IMR-90 (cell line): ENCODE data around the gene CRISPLD2. TPM values are rescaled to one million over a fixed set of nuclear protein-coding genes. Genes with fewer than 3 reads are reported as not detected.
"Not testable (repeated sequence)": the region's sequence is repeated elsewhere in the genome, so short reads cannot be mapped to it uniquely, and the experiment has no call there.

Source experiments
- ATAC-seq: fragments of 200-7000 bp; cut with Tn5 transposase; 2 replicates; pipeline ENCODE4 v1.9.1; 2020; ENCODE audit warnings: low read depth, mild to moderate bottlenecking, moderate library complexity
- BruUV-seq: library from RNA; stranded (reverse); fragments of 400-500 nt; replicated peaks from 2 replicates; lab custom pipeline; 2021; lab: Mats Ljungman, UMichigan
- CTCF ChIA-PET: fragments of 300-600 bp; formaldehyde crosslinking; extraction: SDS; loops from one replicate; lab custom pipeline; 2021; ENCODE audit warnings: antibody characterized with exemption; lab: Yijun Ruan, JAX
- POLR2A ChIA-PET: fragments of 300-600 bp; sonication (Branson Sonifier 250); formaldehyde crosslinking; loops from one replicate; lab custom pipeline; 2022; ENCODE audit warnings: antibody characterized with exemption; ENCODE audit not compliant: unreplicated experiment; lab: Charles Lee
- DNase-seq: peaks from one replicate; pipeline ENCODE4 v3.0.0; 2013
- H2AFZ ChIP-seq: replicated peaks from 2 replicates; pipeline ENCODE3; 2013; ENCODE audit warnings: low read length, mild to moderate bottlenecking; ENCODE audit not compliant: poor library complexity
- H2AK5ac ChIP-seq: 2 replicates; pipeline ENCODE4 v1.6.1; 2013; ENCODE audit warnings: low read depth, low read length, inconsistent platforms
- H2AK9ac ChIP-seq: replicated peaks from 2 replicates; pipeline ENCODE3; 2013; ENCODE audit warnings: mild to moderate bottlenecking, low read depth, low read length, moderate library complexity; ENCODE audit not compliant: poor library complexity
- H2BK120ac ChIP-seq: 2 replicates; pipeline ENCODE4 v1.6.1; 2013; ENCODE audit warnings: low read depth, low read length, inconsistent platforms
- H2BK15ac ChIP-seq: 3 replicates; pipeline ENCODE4 v1.6.1; 2013; ENCODE audit warnings: low read depth, low read length, inconsistent platforms
- H2BK20ac ChIP-seq: 2 replicates; pipeline ENCODE4 v1.6.1; 2013; ENCODE audit warnings: low read depth, mild to moderate bottlenecking, inconsistent platforms, low read length, moderate library complexity
- H2BK5ac ChIP-seq: 2 replicates; pipeline ENCODE4 v1.6.1; 2013; ENCODE audit warnings: mild to moderate bottlenecking, low read depth, low read length, inconsistent platforms; ENCODE audit not compliant: poor library complexity, severe bottlenecking
- H3K14ac ChIP-seq: replicated peaks from 2 replicates; pipeline ENCODE4 v1.6.1; 2013; ENCODE audit warnings: low read depth, low read length, inconsistent platforms
- H3K18ac ChIP-seq: 2 replicates; pipeline ENCODE4 v1.6.1; 2013; ENCODE audit warnings: low read depth, low read length, control low read depth
- H3K23ac ChIP-seq: 2 replicates; pipeline ENCODE4 v1.6.1; 2013; ENCODE audit warnings: low read depth, low read length, inconsistent platforms
- H3K27ac ChIP-seq: 2 replicates; pipeline ENCODE4 v1.5.1; 2013; ENCODE audit warnings: mild to moderate bottlenecking, control low read depth, low read length; ENCODE audit not compliant: insufficient read depth
- H3K27me3 ChIP-seq: 2 replicates; pipeline ENCODE4 v1.6.1; 2013; ENCODE audit warnings: low read length; ENCODE audit not compliant: control insufficient read depth, insufficient read depth
- H3K36me3 ChIP-seq: 2 replicates; pipeline ENCODE4 v1.6.1; 2013; ENCODE audit warnings: low read length, mixed read lengths; ENCODE audit not compliant: control insufficient read depth, insufficient read depth
- H3K4ac ChIP-seq: 2 replicates; pipeline ENCODE4 v1.6.1; 2013; ENCODE audit warnings: low read depth, low read length, inconsistent platforms
- H3K4me1 ChIP-seq: 2 replicates; pipeline ENCODE4 v1.6.1; 2013; ENCODE audit warnings: low read length, mixed read lengths; ENCODE audit not compliant: control insufficient read depth, insufficient read depth
- H3K4me2 ChIP-seq: 2 replicates; pipeline ENCODE4 v1.6.1; 2013; ENCODE audit warnings: low read depth, mild to moderate bottlenecking, control low read depth, low read length, moderate library complexity
- H3K4me3 ChIP-seq: 2 replicates; pipeline ENCODE4 v1.5.1; 2013; ENCODE audit warnings: low read depth, mild to moderate bottlenecking, control low read depth, low read length, moderate library complexity; ENCODE audit not compliant: insufficient read depth
- H3K56ac ChIP-seq: 2 replicates; pipeline ENCODE4 v1.6.1; 2013; ENCODE audit warnings: low read length, inconsistent platforms; ENCODE audit not compliant: insufficient read depth; ENCODE audit errors: extremely low read depth
- H3K79me1 ChIP-seq, 2 experiments: 2 replicates each; pipeline ENCODE4 v1.6.1; 2013; ENCODE audit warnings: low read length in 2 of 2, inconsistent platforms in 1 of 2, low read depth in 1 of 2
- H3K9ac ChIP-seq: 2 replicates; pipeline ENCODE4 v1.6.1; 2013; ENCODE audit warnings: low read depth, low read length, control low read depth
- H3K9me1 ChIP-seq: 2 replicates; pipeline ENCODE4 v1.6.1; 2013; ENCODE audit warnings: low read length, inconsistent platforms; ENCODE audit not compliant: insufficient read depth
- H3K9me3 ChIP-seq: 2 replicates; pipeline ENCODE4 v1.6.1; 2013; ENCODE audit warnings: low read length; ENCODE audit not compliant: control insufficient read depth, insufficient read depth
- H4K20me1 ChIP-seq: 2 replicates; pipeline ENCODE4 v1.6.1; 2013; ENCODE audit warnings: low read length, inconsistent platforms; ENCODE audit not compliant: insufficient read depth
- H4K5ac ChIP-seq: 2 replicates; pipeline ENCODE4 v1.6.1; 2013; ENCODE audit warnings: mild to moderate bottlenecking, low read depth, low read length, control low read depth
- H4K8ac ChIP-seq, 2 experiments: 2 replicates each; pipeline ENCODE4 v1.6.1; 2013; ENCODE audit warnings: low read depth in 2 of 2, low read length in 2 of 2, control low read depth in 1 of 2, inconsistent platforms in 1 of 2
- H4K91ac ChIP-seq: 2 replicates; pipeline ENCODE4 v1.6.1; 2013; ENCODE audit warnings: low read depth, low read length, inconsistent platforms; ENCODE audit not compliant: insufficient read depth
- WGBS, 2 experiments: methylation state at CpG; one replicate each; pipeline versions ENCODE4 v1.1.5 to v1.1.7; 2013; ENCODE audit warnings: missing lambda C conversion rate in 2 of 2; ENCODE audit not compliant: insufficient read length in 1 of 2; ENCODE audit errors: extremely low coverage in 2 of 2; 5-methylcytosine and 5-hydroxymethylcytosine counted together
- dilution Hi-C: fragments of 300-500 bp; cut with HindIII; formaldehyde crosslinking; loops from one replicate; pipeline ENCODE4 v1.14.3; 2018; ENCODE audit warnings: low sequenced_read_pairs; ENCODE audit not compliant: unreplicated experiment
- in situ Hi-C: fragments of 300-500 bp; cut with MboI; formaldehyde crosslinking; loops from 3 replicates; pipeline ENCODE4 v1.14.3; 2019; ENCODE audit warnings: low sequenced_read_pairs, inconsistent platforms, mixed read lengths
- intact Hi-C: fragments of 100-400 bp; cut with micrococcal nuclease; formaldehyde crosslinking; loops from 2 replicates; pipeline ENCODE4 v1.10.0; 2022
- polyA plus RNA-seq, 3 experiments: library from polyadenylated mRNA; depleted of rRNA; stranded (reverse); fragments of >200 nt; gene quantifications; 2 replicates each; pipeline ENCODE4 v1.2.3, GENCODE V29; 2012; ENCODE audit warnings: low replicate concordance in 1 of 3
- total RNA-seq: library from RNA; depleted of rRNA; stranded (reverse); fragments of >200 nt; gene quantifications from 2 replicates; pipeline ENCODE4 v1.2.3, GENCODE V29; 2012

The CRISPLD2 gene
- total and polyA plus RNA-seq, 2 of the 4 experiments (the other 2 are of a cell fraction) = 23.1 to 37.5 TPM

DNA sequence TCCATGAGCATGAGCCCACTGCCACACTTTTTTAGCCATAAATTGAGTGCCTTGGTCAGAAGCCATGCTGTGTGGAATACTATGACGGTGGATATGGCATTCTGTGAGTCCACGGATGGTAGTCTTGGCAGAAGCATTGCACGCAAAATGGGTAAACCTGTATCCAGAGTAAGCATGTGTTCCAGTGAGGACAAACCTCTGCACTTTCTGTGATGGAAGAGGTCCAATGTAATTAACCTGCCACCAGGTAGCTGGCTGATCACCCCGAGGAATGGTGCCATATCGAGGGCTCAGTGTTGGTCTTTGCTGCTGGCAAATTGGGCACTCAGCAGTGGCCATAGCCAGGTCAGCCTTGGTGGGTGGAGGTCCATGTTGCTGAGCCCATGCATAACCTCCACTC, 37.0 kb downstream of the CRISPLD2 start:
- H2BK5ac ChIP-seq, H3K4me1 ChIP-seq, H3K9ac ChIP-seq, H2AFZ ChIP-seq, H2BK15ac ChIP-seq, H4K8ac ChIP-seq, in situ Hi-C loops, H4K20me1 ChIP-seq, CTCF ChIA-PET, dilution Hi-C loops, DNase-seq, H3K27me3 ChIP-seq, H2BK120ac ChIP-seq, H4K91ac ChIP-seq, H3K4ac ChIP-seq, H3K4me3 ChIP-seq, H2BK20ac ChIP-seq, ATAC-seq, H4K5ac ChIP-seq, H3K56ac ChIP-seq, intact Hi-C loops, H2AK5ac ChIP-seq, H3K27ac ChIP-seq, POLR2A ChIA-PET, H3K23ac ChIP-seq, H3K4me2 ChIP-seq, H3K14ac ChIP-seq, BruUV-seq, H3K18ac ChIP-seq, H2AK9ac ChIP-seq: not testable (repeated sequence)
- H3K36me3 ChIP-seq = peaks cover 69% of the 10 kb centered on the region
- H3K9me1 ChIP-seq = peaks cover 15% of the 10 kb centered on the region
- H3K79me1 ChIP-seq = peaks cover 0 to 12% of the 10 kb centered on the region in 2 experiments; a peak in 2 of 4 replicates
- 100% methylated on average over 3 of the region's 5 CpGs; no CpG with 5 or more reads in 1 of the 2 experiments for WGBS, 2 experiments
- H3K9me3 ChIP-seq = peaks cover 12% of the 10 kb centered on the region
